Bronchial epithelial cell (primary cell): ENCODE measurements around the gene GPN2. TPM values are rescaled to one million over a fixed set of nuclear protein-coding genes. Genes with fewer than 3 reads are reported as not detected.
A peak's percentile ranks its signal among the peaks of the same experiment; 100 is the strongest.
"Not testable (repeated sequence)": the region's sequence is repeated elsewhere in the genome, so short reads cannot be mapped to it uniquely, and the experiment has no call there.

Experiments
- DNase-seq: peaks from one replicate; pipeline ENCODE4 v3.0.0-alpha.2; 2010; ENCODE audit warnings: low read depth
- FAIRE-seq: peaks from 2 replicates; lab custom pipeline; 2011; peaks lifted over from hg19 to GRCh38; lab: Jason Lieb, UNC
- H3K27me3 ChIP-seq: 2 replicates; pipeline ENCODE4 v1.5.1; 2011; ENCODE audit warnings: low read length; ENCODE audit not compliant: control insufficient read depth, insufficient read depth
- H3K36me3 ChIP-seq: 2 replicates; pipeline ENCODE4 v1.5.1; 2011; ENCODE audit warnings: low read length; ENCODE audit not compliant: control insufficient read depth, insufficient read depth
- H3K4me3 ChIP-seq: 2 replicates; pipeline ENCODE4 v1.5.1; 2011; ENCODE audit warnings: mild to moderate bottlenecking, low read depth, low read length, control low read depth
- total RNA-seq: library from RNA; depleted of rRNA; stranded (reverse); fragments of >200 nt; gene quantifications from 2 replicates; pipeline ENCODE4 v1.2.1, GENCODE V29; 2014
- TF ChIP-seq, protein P1 (sequence below): IDR thresholded peaks from 2 replicates; pipeline ENCODE4 v1.5.1; 2011; ENCODE audit warnings: mild to moderate bottlenecking, moderate library complexity, low read length, control low read depth, inconsistent platforms; ENCODE audit not compliant: insufficient read depth, severe bottlenecking

The GPN2 gene
- total RNA-seq, 1 donor from 2014 or later, result 8.7 TPM

DNA sequence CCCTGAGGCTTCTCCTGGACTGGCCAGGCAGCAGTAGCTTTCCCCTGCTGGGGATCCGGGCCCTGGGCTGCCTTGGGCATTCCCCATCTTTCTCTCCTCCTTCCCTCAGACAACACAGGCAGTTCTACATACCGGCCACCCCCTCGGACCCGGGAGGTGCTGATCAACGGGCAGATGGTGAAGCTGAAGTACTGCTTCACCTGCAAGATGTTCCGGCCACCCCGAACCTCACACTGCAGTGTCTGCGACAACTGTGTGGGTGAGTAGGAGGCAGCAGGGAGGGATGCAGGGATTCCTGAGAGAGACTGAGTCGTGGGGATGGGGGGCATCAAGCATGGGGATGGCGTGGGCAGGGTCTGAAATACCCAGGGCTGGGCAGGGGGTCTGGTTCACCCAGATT, 41.6 kb downstream of the GPN2 start:
- no peaks in the 10 kb centered on the region for H3K27me3 ChIP-seq
- TF ChIP-seq, protein P1, sequence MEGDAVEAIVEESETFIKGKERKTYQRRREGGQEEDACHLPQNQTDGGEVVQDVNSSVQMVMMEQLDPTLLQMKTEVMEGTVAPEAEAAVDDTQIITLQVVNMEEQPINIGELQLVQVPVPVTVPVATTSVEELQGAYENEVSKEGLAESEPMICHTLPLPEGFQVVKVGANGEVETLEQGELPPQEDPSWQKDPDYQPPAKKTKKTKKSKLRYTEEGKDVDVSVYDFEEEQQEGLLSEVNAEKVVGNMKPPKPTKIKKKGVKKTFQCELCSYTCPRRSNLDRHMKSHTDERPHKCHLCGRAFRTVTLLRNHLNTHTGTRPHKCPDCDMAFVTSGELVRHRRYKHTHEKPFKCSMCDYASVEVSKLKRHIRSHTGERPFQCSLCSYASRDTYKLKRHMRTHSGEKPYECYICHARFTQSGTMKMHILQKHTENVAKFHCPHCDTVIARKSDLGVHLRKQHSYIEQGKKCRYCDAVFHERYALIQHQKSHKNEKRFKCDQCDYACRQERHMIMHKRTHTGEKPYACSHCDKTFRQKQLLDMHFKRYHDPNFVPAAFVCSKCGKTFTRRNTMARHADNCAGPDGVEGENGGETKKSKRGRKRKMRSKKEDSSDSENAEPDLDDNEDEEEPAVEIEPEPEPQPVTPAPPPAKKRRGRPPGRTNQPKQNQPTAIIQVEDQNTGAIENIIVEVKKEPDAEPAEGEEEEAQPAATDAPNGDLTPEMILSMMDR, result no peak
- peaks cover 23% of the 10 kb centered on the region for H3K36me3 ChIP-seq
- FAIRE-seq (no peak), DNase-seq (no peak)
- no peak overlapping the region for H3K4me3 ChIP-seq

DNA sequence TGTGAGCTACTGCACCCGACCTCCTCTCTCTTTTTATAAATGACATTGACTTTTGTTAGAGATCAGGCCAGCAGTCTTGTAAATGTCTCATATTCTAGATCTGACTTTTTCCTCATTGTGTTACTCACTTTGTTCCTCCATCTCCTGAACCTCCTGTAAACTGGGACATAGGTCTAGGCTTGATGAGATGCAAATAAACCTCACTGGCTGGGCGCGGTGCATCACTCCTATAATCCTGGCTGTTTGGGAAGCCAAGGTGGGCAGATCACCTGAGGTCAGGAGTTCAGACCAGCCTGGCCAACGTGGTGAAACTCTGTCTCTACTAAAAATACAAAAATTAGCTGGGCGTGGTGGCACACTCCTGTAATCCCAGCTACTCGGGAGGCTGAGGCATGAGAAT, 42.3 kb downstream of the GPN2 start:
- H3K4me3 ChIP-seq, DNase-seq, H3K27me3 ChIP-seq, FAIRE-seq: not testable (repeated sequence)
- H3K36me3 ChIP-seq, result peaks cover 22% of the 10 kb centered on the region

DNA sequence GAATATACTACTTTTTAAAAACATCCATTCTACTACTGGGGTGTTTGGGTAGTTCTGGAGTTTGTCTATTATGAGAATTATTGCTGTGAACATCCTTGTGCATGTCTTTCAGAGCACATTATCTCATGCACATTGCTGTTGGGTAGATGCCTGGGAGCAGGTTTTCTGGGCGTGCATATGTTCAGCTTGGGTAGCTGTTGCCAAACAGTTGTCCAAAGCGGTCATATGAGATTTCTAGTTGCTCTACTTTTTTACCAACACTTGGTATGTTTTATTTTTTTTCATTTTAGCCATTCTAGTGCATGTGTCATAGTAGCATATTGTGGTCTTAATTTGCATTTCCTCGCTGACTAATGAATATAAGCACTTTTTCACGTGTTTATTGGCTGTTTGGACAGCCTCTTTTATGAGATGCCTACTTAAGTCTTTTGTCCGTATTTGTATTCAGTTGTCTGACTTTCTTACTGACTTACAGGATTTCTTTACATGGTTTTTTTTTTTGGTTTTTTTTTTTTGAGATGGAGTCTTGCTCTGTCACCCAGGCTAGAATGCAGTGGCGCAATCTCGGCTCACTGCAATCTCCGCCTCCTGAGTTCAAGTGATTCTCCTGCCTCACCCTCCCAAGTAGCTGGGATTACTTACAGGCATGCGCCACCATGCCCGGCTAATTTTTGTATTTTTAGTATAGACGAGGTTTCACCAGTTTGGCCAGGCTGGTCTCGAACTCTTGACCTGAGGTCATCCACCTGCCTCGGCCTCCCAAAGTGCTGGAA, 45.5 kb downstream of the GPN2 start:
- DNase-seq (peak; percentile 37), FAIRE-seq (no peak)
- TF ChIP-seq, protein P1, result no peak
- Histone ChIP-seq H3K4me3 (no peak overlapping the region), H3K27me3 (no peaks in the 10 kb centered on the region), H3K36me3 (peaks cover 9% of the 10 kb centered on the region)

DNA sequence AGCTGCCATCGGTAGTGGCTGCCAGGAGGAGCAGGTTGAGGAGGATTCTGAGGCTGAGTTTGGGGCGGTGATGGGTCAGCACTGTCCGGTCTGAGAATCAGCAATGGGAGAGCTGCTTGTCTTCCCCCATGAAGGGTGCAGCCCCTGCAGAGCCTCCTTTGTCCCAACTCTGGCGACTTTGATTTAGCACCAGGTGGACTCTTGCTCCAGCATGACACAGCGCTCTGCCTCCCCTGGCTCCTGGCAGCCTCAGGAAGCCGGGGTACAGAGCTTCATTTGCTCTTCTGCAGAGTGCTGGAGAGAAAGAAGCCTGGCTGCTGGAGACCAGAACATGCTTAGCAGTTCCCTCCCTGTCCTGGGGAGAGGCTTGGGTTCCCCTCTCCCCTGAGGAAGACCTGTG, 50.3 kb downstream of the GPN2 start:
- Histone ChIP-seq H3K4me3 (no peak overlapping the region), H3K27me3 (no peaks in the 10 kb centered on the region), H3K36me3 (peaks cover 13% of the 10 kb centered on the region)
- no peak for DNase-seq
- FAIRE-seq, result no peak
- TF ChIP-seq, protein P1, result no peak

DNA sequence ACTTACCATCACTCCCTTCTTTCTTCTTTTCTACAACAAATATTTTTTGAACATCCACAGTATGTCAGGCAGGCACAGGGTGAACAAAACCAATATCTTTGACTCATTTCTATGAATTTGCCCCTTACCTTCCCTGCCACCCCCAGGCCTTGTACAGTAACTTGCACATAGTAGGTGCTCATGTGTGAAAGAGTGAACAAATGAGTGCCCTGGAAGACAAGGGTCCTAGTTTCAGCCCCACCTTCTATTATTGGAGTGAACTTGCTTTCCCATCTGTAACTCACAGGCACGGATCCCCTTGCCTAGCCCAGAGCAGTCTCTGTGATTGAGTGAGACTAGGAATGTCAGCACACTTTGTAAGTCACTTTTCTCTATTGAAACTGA, 50.8 kb downstream of the GPN2 start:
- no peaks in the 10 kb centered on the region for H3K27me3 ChIP-seq
- TF ChIP-seq, protein P1, result no peak
- no peak overlapping the region for H3K4me3 ChIP-seq
- DNase-seq (no peak), FAIRE-seq (no peak)
- H3K36me3 ChIP-seq, result peaks cover 14% of the 10 kb centered on the region

DNA sequence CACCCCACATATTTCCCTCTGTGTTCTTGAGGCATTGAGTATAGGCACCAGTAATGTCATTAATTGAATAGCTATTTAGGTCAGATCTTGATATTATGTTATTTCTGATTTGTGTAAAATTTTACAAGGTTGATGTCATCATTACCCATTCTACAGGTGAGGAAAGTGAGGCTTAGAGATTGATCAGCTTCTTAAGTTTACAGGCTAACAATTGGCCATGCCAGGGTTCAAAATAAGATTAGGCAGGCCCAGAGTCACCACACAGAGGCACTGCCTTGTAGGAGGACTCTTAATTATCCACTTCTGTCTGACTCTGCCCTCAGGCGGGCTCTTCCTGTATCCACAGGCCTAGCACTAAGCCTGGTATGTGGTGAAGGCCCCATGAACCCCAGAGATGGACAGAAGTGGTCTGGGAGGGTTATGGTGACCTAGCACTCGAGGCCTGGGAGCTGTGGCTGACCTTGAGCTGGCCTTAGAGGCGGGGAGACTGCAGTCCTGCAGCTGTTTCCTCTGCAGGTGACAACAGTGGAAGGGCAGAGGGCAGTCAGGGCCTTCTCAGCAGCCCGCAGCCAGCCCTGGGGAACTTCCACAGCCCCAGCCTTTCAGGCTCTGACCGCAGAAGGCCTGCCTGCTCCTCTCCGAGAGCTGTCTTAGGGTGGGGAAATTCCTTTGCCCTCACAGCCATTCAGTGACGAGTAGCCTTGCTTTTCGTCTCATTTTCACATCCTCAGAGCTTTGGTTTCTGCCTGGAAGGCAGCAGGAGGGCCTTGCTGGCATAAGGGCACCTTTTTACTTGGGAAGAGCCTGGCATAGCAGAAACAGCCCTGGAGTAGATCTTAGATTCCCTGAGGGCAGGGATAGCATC, 51.4 kb downstream of the GPN2 start:
- H3K4me3 ChIP-seq, result no peak overlapping the region
- H3K36me3 ChIP-seq, result peaks cover 18% of the 10 kb centered on the region
- DNase-seq (no peak), FAIRE-seq (no peak)
- H3K27me3 ChIP-seq, result no peaks in the 10 kb centered on the region
- TF ChIP-seq, protein P1, result no peak

DNA sequence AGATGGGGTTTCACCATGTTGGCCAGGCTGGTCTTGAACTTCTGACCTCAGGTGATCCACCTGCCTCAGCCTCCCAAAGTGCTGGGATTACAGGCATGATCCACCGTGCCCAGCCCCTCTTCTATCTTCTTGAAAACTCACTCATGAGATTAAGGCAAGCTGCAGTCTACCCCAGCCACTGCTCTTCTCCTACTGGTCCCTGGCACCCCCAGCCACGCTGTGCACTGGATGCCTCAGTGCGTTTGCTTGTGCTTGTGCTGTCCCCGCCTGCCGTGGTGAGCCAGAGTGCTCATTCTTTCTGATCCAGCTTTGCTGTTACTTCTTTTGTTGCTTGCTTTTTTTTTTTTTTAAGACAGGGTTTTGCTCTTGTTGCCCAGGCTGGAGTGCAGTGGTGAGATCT, 52.4 kb downstream of the GPN2 start:
- H3K4me3 ChIP-seq, H3K27me3 ChIP-seq, FAIRE-seq, DNase-seq: not testable (repeated sequence)
- H3K36me3 ChIP-seq, result peaks cover 24% of the 10 kb centered on the region
